Measurements from ENCODE around the gene MAP1LC3A. TPM values are rescaled to one million over a fixed set of nuclear protein-coding genes. Genes with fewer than 3 reads are reported as not detected.

MAP1LC3A gene
- total RNA-seq, 4 donors from 2014 or later, result 7.5 to 24.6 (median 19.4) TPM

- no peak overlapping the region for H3K4me3 ChIP-seq
- H3K4me1 ChIP-seq, result peaks cover 0 to 3% (median 0%) of the 10 kb centered on the region in 3 donors
- no peak overlapping the region for H3K27ac ChIP-seq
- DNase-seq, result no peak
- H3K27me3 ChIP-seq, result no peaks in the 10 kb centered on the region
- peaks cover 0 to 47% (median 0%) of the 10 kb centered on the region in 3 donors for H3K36me3 ChIP-seq
- WGBS, 2 donors, result 79 to 82% methylated on average over 3 to 5 of the region's 7 CpGs
- TF ChIP-seq POLR2A (IDR thresholded peaks at IDR 0.05) (no peak), CTCF (IDR thresholded peaks at IDR 0.05) (no peak)
- H3K9me3 ChIP-seq, result no peaks in the 10 kb centered on the region
- intact Hi-C loops (cut with DNase I), result no loop called here
These were observed 6.3 kb downstream of the MAP1LC3A start for GRCh38 chr20:34564833-34565232.

GRCh38 chr20:34566978-34567891 is 8.7 kb downstream of the MAP1LC3A start:
- TF ChIP-seq CTCF (IDR thresholded peaks at IDR 0.05), result no peak
- TF ChIP-seq POLR2A (IDR thresholded peaks at IDR 0.05), result no peak
- H3K4me3 ChIP-seq, result no peak overlapping the region
- intact Hi-C loops (cut with DNase I), result no loop called here
- H3K27ac ChIP-seq, result no peak overlapping the region
- H3K4me1 ChIP-seq, result no peaks in the 10 kb centered on the region
- H3K36me3 ChIP-seq, result peaks cover 0 to 67% (median 0%) of the 10 kb centered on the region in 3 donors
- DNase-seq, result no peak
- no peaks in the 10 kb centered on the region for H3K27me3 ChIP-seq
- H3K9me3 ChIP-seq, result no peaks in the 10 kb centered on the region
- 92 to 93% methylated on average over 4 to 7 of the region's 9 CpGs for WGBS, 2 donors

- TF ChIP-seq POLR2A (IDR thresholded peaks at IDR 0.05), result no peak
- no peak for TF ChIP-seq CTCF (IDR thresholded peaks at IDR 0.05)
- intact Hi-C loops (cut with DNase I), result no loop called here
- Histone ChIP-seq H3K27ac (no peak overlapping the region), H3K9me3 (no peaks in the 10 kb centered on the region), H3K4me1 (no peaks in the 10 kb centered on the region), H3K36me3 (peaks cover 0 to 71% (median 0%) of the 10 kb centered on the region in 3 donors), H3K4me3 (no peak overlapping the region), H3K27me3 (no peaks in the 10 kb centered on the region)
- no peak for DNase-seq
- WGBS, 2 donors, result 90 to 96% methylated on average over 4 to 15 of the region's 15 CpGs
These were observed 9.7 kb downstream of the MAP1LC3A start for GRCh38 chr20:34567892-34568865.

GRCh38 chr20:34569598-34569997 is 11.1 kb downstream of the MAP1LC3A start:
- H3K4me3 ChIP-seq, result no peak overlapping the region
- 86 to 89% methylated on average over 1 to 2 of the region's 2 CpGs for WGBS, 2 donors
- H3K27me3 ChIP-seq, result no peaks in the 10 kb centered on the region
- no peak for DNase-seq
- no peak overlapping the region for H3K27ac ChIP-seq
- H3K9me3 ChIP-seq, result no peaks in the 10 kb centered on the region
- intact Hi-C loops (cut with DNase I), result no loop called here
- H3K4me1 ChIP-seq, result no peaks in the 10 kb centered on the region
- no peak for TF ChIP-seq POLR2A (IDR thresholded peaks at IDR 0.05)
- no peak for TF ChIP-seq CTCF (IDR thresholded peaks at IDR 0.05)
- peaks cover 0 to 85% (median 3%) of the 10 kb centered on the region in 3 donors for H3K36me3 ChIP-seq
